Measurements from ENCODE around the gene JAG2. TPM values are rescaled to one million over a fixed set of nuclear protein-coding genes. Genes with fewer than 3 reads are reported as not detected.
A peak's percentile ranks its signal among the peaks of the same experiment; 100 is the strongest.

JAG2 gene
- total and polyA plus RNA-seq, 12 donors, result 18.5 to 45.5 (median 26.3) TPM

GRCh38 chr14:105200641-105201040, 32.1 kb upstream of the JAG2 start:
- ATAC-seq, result no peak
- H3K27ac ChIP-seq, result peak overlapping the region in 3 of 10 donors; percentile 89 to 96 (median 94)
- H3K27me3 ChIP-seq, result peaks cover 7 to 68% (median 23%) of the 10 kb centered on the region in 7 donors

GRCh38 chr14:105200074-105200473, 31.5 kb upstream of the JAG2 start:
- no peak for ATAC-seq
- intact Hi-C loops (cut with DNase I), result loop anchor here in 7 of 10 donors (5.0 to 10.0 kb wide), 8 partner anchors 33 to 152 kb away; partner anchors contain the start of gene JAG2 (in 1 of the 7)
- Histone ChIP-seq H3K27me3 (peaks cover 8 to 73% (median 27%) of the 10 kb centered on the region in 7 donors), H3K27ac (peak overlapping the region in 8 of 10 donors; percentile 80 to 96 (median 90)), H3K4me1 (peaks cover 33 to 99% (median 89%) of the 10 kb centered on the region in 9 donors), H3K4me3 (no peak overlapping the region), H3K36me3 (no peaks in the 10 kb centered on the region), H3K9me3 (no peaks in the 10 kb centered on the region)
- no peak for DNase-seq
- TF ChIP-seq CTCF (IDR thresholded peaks at IDR 0.05), result peak in 1 of 9 donors; percentile 9
- 80 to 82% methylated on average over 10 of the region's 10 CpGs for WGBS, 2 donors

More at GRCh38 chr14:105200641-105201040, 32.1 kb upstream of the JAG2 start:
- H3K4me1 ChIP-seq, result peaks cover 36 to 99% (median 89%) of the 10 kb centered on the region in 9 donors
- no peak overlapping the region for H3K4me3 ChIP-seq
- no peak for TF ChIP-seq CTCF (IDR thresholded peaks at IDR 0.05)
- no peaks in the 10 kb centered on the region for H3K9me3 ChIP-seq
- intact Hi-C loops (cut with DNase I), result loop anchor here in 7 of 10 donors (5.0 to 10.0 kb wide), 8 partner anchors 33 to 152 kb away; partner anchors contain the start of gene JAG2 (in 1 of the 7)
- 75 to 89% methylated on average over 16 of the region's 16 CpGs for WGBS, 2 donors
- H3K36me3 ChIP-seq, result no peaks in the 10 kb centered on the region
- no peak for DNase-seq

GRCh38 chr14:105199093-105199492, 30.5 kb upstream of the JAG2 start:
- H3K36me3 ChIP-seq, result no peaks in the 10 kb centered on the region
- H3K4me1 ChIP-seq, result peaks cover 26 to 99% (median 90%) of the 10 kb centered on the region in 9 donors
- H3K4me3 ChIP-seq, result peak overlapping the region in 1 of 10 donors; percentile 21
- no peaks in the 10 kb centered on the region for H3K9me3 ChIP-seq
- H3K27me3 ChIP-seq, result peaks cover 8 to 83% (median 37%) of the 10 kb centered on the region in 7 donors
- DNase-seq (peak; percentile 70 to 75), ATAC-seq (peak in 7 of 8 donors; percentile 13 to 48 (median 38))
- intact Hi-C loops (cut with DNase I), result loop anchor here in 4 of 10 donors (5.0 to 10.0 kb wide), 4 partner anchors 47 to 286 kb away; partner anchors contain the start of genes AHNAK2 (in 1 of the 4) and CRIP1 (in 1 of the 4)
- no peak for TF ChIP-seq CTCF (IDR thresholded peaks at IDR 0.05)
- WGBS, 2 donors, result 41 to 48% methylated on average over 18 of the region's 18 CpGs
- H3K27ac ChIP-seq, result peak overlapping the region; percentile 68 to 96 (median 88)

GRCh38 chr14:105198588-105198987, 30.0 kb upstream of the JAG2 start:
- H3K27ac ChIP-seq, result peak overlapping the region; percentile 68 to 96 (median 88)
- intact Hi-C loops (cut with DNase I), result loop anchor here in 4 of 10 donors (5.0 to 10.0 kb wide), 4 partner anchors 46 to 286 kb away; partner anchors contain the start of genes AHNAK2 (in 1 of the 4) and CRIP1 (in 1 of the 4)
- H3K4me3 ChIP-seq, result peak overlapping the region in 1 of 10 donors; percentile 21
- H3K27me3 ChIP-seq, result peaks cover 8 to 88% (median 42%) of the 10 kb centered on the region in 7 donors
- no peaks in the 10 kb centered on the region for H3K36me3 ChIP-seq
- WGBS, 2 donors, result 75 to 87% methylated on average over 4 of the region's 4 CpGs
- H3K4me1 ChIP-seq, result peaks cover 31 to 99% (median 91%) of the 10 kb centered on the region in 9 donors
- no peak for ATAC-seq
- peak in 1 of 9 donors; percentile 14 for TF ChIP-seq CTCF (IDR thresholded peaks at IDR 0.05)
- no peaks in the 10 kb centered on the region for H3K9me3 ChIP-seq
- no peak for DNase-seq
